Fibroblast of peridontal ligament (primary cell): Measurements from ENCODE around the gene ZMYND8.
A peak's percentile ranks its signal among the peaks of the same experiment; 100 is the strongest.

Source experiments
- DNase-seq: peaks from one replicate; pipeline ENCODE4 v3.0.0-alpha.2; 2010; ENCODE audit errors: extremely low read depth

The ZMYND8 gene

GRCh38 chr20:47332381-47333206 is 23.9 kb downstream of the ZMYND8 start:
- DNase-seq: no peak

GRCh38 chr20:47330933-47331708 is 25.4 kb downstream of the ZMYND8 start:
- DNase-seq: peak; percentile 83

- DNase-seq: no peak
Observed at GRCh38 chr20:47330071-47330470, 26.4 kb downstream of the ZMYND8 start.

DNA sequence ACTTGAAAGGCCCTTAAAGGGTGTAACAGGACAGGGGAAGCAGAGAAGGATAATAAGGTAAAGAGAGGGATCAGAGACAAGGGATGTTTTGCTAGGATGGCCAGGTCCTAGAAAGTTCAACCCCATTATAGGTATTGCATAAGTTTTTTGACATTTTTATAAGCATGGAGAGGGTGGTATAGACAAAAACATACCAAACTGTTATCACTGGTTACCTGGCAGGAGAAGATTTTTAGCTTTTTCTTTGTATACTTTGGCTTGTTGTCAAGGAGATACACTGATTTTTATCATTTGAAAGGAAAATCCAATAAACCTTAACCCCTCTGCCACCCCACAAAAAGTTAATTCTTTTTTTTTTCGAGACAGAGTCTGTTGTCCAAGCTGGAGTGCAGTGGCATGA is 28.4 kb downstream of the ZMYND8 start:
- no peak for DNase-seq

DNA sequence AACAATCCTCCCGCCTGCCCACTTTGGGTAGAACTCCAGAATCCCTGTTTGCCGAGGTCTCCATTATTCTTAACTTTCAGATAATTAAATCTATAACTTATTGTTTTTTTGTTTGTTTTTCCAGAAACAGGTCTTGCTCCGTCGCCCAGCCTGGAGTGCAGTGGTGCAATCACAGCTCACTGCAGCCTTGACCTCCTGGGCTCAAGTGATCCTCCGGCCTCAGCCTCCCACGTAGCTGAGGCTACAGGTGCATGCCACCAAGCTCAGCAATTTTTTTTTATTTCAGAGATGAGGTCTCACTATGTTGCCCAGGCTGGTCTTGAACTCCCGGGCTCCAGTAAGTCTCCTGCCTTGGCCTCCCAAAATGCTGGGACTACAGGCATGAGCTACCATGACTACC is 28.8 kb downstream of the ZMYND8 start:
- no peak for DNase-seq

GRCh38 chr20:47326658-47327268 is 29.7 kb downstream of the ZMYND8 start:
- DNase-seq: peak; percentile 35

- no peak for DNase-seq
Observed at GRCh38 chr20:47325242-47325641, 31.3 kb downstream of the ZMYND8 start.

DNA sequence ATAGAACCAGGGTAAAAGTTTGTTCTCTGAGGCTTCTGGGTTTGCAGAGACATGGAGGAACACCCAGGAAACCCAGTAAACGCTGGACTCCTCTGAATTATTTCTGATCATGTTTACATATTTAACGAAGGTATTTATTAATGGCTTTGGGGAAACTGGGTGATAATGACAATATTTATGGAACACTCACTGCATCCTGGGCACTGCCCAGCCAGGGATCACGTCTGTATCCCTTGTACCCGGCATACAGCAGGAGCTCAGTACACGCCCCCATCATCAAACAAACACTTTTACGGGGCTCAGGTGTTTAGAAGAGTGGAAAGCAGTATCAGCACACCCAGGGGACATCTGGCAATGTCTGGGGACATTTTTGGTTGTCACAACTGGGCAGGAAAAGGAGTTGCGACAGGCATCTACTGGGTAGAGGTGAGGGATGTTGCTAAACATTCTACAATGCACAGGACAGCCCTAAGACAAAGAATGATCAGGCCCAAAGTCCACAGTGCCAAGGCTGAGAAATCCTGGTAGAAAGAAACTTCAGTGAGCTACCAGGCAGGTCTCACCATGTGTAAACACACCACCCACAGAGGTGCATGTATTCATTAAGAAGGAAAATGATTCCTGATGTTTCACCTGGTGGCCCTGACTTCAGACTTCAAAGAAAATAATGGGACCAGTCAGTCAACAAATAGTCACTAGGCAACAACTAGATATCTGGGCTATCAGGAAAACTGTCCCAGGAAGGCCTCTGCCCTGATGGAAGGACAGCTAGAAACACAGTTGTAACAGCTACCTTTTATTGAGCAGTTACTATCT is 35.3 kb downstream of the ZMYND8 start:
- no peak for DNase-seq

- peak; percentile 82 for DNase-seq
Observed at GRCh38 chr20:47319517-47320252, 36.8 kb downstream of the ZMYND8 start.

GRCh38 chr20:47318586-47319516 is 37.6 kb downstream of the ZMYND8 start:
- peak; percentile 62 for DNase-seq

GRCh38 chr20:47318027-47318585 is 38.4 kb downstream of the ZMYND8 start:
- DNase-seq: peak; percentile 63

- peak; percentile 77 for DNase-seq
Observed at GRCh38 chr20:47317127-47317895, 39.2 kb downstream of the ZMYND8 start.

GRCh38 chr20:47316776-47317126 is 39.7 kb downstream of the ZMYND8 start:
- DNase-seq: no peak

DNA sequence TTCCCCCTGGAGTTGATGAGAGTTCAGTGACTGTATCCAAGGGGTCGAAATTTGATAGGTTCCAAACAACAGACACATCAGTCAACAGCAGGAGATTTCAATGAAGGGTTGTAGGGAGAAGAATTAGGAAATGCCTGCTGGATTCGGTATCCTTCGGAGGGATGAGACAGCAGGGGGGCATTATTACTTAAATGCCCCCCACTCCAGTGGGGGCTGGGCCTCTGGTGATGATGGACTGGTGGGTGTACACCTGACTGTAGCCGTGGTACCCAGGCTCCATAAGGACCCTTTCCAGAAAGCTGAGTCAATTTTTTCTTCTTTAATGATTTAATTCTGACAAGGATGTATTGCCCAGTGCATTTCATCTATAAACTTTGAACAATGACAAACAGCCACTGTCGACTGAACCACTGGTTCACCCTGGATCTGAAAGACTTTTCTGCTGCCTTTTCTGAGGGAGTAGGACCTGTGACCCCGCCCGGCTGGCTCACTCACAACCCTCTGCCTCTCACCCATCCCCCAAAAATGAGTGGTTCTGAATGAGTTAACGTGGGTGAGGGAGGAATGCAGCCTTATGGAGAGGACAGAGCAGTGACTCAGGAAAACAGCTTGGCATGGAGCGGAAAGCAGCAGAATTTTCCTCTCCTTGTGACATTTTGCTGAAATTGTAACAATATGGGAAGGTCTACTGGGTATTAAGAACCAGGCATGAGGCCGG is 41.0 kb downstream of the ZMYND8 start:
- DNase-seq: peak; percentile 89

GRCh38 chr20:47314647-47315338 is 41.7 kb downstream of the ZMYND8 start:
- no peak for DNase-seq

DNA sequence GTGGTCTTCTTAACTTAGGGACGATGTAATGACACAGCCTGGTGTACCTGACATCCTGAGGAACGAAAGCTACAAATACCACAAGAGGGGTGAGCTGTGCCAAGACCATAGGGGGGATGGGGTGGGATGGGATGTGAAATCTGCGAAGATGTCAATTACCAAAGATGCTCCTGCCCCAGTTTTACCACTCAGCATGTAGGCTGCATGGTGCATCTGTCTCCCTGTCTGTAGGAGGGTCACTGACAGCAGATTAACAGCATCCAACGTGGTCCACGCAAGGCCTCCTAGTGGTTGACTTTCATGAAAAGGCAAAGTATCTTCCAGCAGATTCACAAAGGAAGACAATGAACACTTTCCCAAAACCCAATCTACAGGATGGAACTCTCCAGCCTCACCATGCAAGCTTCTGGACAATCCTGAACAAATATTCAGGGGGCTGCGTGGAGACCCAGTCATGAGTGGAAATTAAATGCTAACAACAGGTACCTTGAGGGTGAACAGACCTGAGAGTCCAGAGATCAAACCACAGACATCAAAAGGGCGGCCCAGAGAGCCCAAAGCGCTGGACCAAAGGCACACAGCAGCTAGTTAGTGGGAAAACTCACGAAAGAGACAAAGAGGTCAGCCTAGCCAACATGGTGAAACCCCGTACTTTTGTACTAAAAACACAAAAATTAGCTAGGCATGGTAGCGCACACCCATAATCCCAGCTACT is 44.4 kb downstream of the ZMYND8 start:
- DNase-seq: no peak

DNA sequence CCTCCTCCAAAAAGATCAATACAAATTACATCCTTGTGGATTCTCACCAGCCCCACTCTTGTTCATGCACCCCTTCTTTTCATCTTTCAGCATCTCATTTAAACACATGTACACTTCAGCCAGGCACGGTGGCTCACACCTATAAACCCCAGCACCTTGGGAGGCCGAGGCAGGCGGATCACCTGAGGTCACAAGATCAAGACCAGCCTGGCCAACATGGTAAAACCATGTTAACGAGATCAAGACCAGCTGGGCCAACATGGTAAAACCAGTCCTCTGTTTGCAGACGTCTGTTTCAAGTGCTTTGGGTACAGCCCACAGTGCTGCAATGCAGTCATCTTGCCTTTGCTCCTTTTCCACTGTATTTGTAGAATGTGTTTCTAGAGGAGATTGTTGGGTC is 45.3 kb downstream of the ZMYND8 start:
- no peak for DNase-seq
